Heart left ventricle (tissue), 16 donors: ENCODE measurements around the gene ZNF320. TPM values are rescaled to one million over a fixed set of nuclear protein-coding genes. Genes with fewer than 3 reads are reported as not detected.
"Not testable (repeated sequence)": the region's sequence is repeated elsewhere in the genome, so short reads cannot be mapped to it uniquely, and the experiment has no call there.

Experiments
- ATAC-seq, 4 donors: fragments of 200-7000 bp; cut with Tn5 transposase; one replicate each; pipeline ENCODE4 v1.9.1; 2020 to 2022; ENCODE audit warnings: moderate library complexity in 4 of 4, mild to moderate bottlenecking in 3 of 4, moderate number of reproducible peaks in 1 of 4
- DNase-seq, 5 donors: peaks; one replicate each; pipeline ENCODE4 v3.0.0-alpha.2; 2020
- H3K27ac ChIP-seq, 12 donors: fragments of 200-600 bp; sonication (generic) in 4 of 12; one replicate each; pipeline versions ENCODE4 v1.5.0 to v1.8.0; 2016 to 2022; ENCODE audit warnings: mild to moderate bottlenecking in 2 of 12
- H3K27me3 ChIP-seq, 9 donors: fragments of 200-600 bp; sonication (generic) in 2 of 9; one replicate each; pipeline versions ENCODE4 v1.5.1 to v1.8.0; 2016 to 2022; ENCODE audit warnings: mild to moderate bottlenecking in 3 of 9
- H3K36me3 ChIP-seq, 9 donors: fragments of 200-600 bp; sonication (generic) in 2 of 9; one replicate each; pipeline versions ENCODE4 v1.5.0 to v1.8.0; 2018 to 2022; ENCODE audit warnings: mild to moderate bottlenecking in 2 of 9
- H3K4me1 ChIP-seq, 12 donors: fragments of 200-600 bp; sonication (generic) in 4 of 12; one replicate each; pipeline versions ENCODE4 v1.5.0 to v1.8.0; 2016 to 2022; ENCODE audit warnings: mild to moderate bottlenecking in 3 of 12
- H3K4me3 ChIP-seq, 12 donors: fragments of 200-600 bp; sonication (generic) in 4 of 12; one replicate each; pipeline versions ENCODE4 v1.5.0 to v1.8.0; 2017 to 2022; ENCODE audit warnings: mild to moderate bottlenecking in 9 of 12, moderate library complexity in 4 of 12
- H3K9me3 ChIP-seq, 12 donors: fragments of 200-600 bp; sonication (generic) in 4 of 12; one replicate each; pipeline versions ENCODE4 v1.5.0 to v1.8.0; 2016 to 2022; ENCODE audit warnings: mild to moderate bottlenecking in 1 of 12
- POLR2A ChIP-seq, 2 donors: fragments of 450-650 bp; IDR thresholded peaks; one replicate each; pipeline ENCODE4 v1.6.1; 2017; ENCODE audit warnings: antibody characterized with exemption in 2 of 2, mild to moderate bottlenecking in 2 of 2, moderate library complexity in 2 of 2
- WGBS, 4 donors: extraction: QIAGEN DNeasy Blood & Tissue Kit in 2 of 4; methylation state at CpG; one replicate each; pipeline versions ENCODE4 v1.1.5 to v1.1.7; 2013 to 2018; 5-methylcytosine and 5-hydroxymethylcytosine counted together
- intact Hi-C, 10 donors: fragments of 100-400 bp; cut with DNase I; formaldehyde crosslinking; loops; one replicate each; pipeline versions ENCODE4 v1.11.1 to v1.14.2; 2022
- polyA plus RNA-seq, 2 donors: library from polyadenylated mRNA; stranded (reverse); fragments of 200-250 nt; gene quantifications; one replicate each; pipeline ENCODE4 v1.2.3, GENCODE V29; 2013
- total RNA-seq, 9 donors: library from RNA; depleted of rRNA in 2 of 9; stranded (reverse); fragments of >200 nt in 2 of 9; fragmentation: NEBNext Ultra II Directional in 3 of 9; extraction: Animal tissue kit (Norgen Biotek cat#: 25700) in 3 of 9; gene quantifications; one replicate each; pipeline versions ENCODE4 v1.1.0 to v1.2.4, GENCODE V29; 2016 to 2023
- TF ChIP-seq, protein P1 (sequence below), 12 donors: fragments of 200-600 bp; sonication (generic) in 4 of 12; IDR thresholded peaks; one replicate each; pipeline versions ENCODE4 v1.5.0 to v1.8.0; 2018 to 2022; ENCODE audit warnings: antibody characterized with exemption in 12 of 12, mild to moderate bottlenecking in 5 of 12
- donor health status: ischemic (EF 13 %, LVEDD 7.1; RV severe dilation, severe dysfunction).
- donor health status: healthy with polysubstance abuse.
- donor health status: DM: no; HTN: yes; CAD: no.
- donor health status: DM: no; HTN: no; CAD: no.
- donor health status: ischemic (EF 25% LVEDD 6.9; RV normal size, moderate dysfunction).
- donor health status: ischemic (EF 25% LVEDD 5.7; RV mildly dilated, moderate dysfunction).
- donor health status: healthy.
- donor health status: DM: yes; HTN: yes; CAD: no.
- donor health status: ischemic (EF 35%, LVEDD 5.7; RV mildly dilated, moderate dysfunction).
- donor health status: nonischemic (EF 11% LVEDD 7.7; RV severe dilation, severe dysfunction).
- donor health status: DM: yes; HTN: yes; CAD: no.
- donor health status: PGD.
- donor health status: ischemic (EF 29% LVEDD 5.4; RV normal size, mild dysfunction).
- donor health status: nonischemic (EF 23%, LVEDD 6.1; RV moderate dilation, normal function).

Gene ZNF320
- total and polyA plus RNA-seq, 11 donors, result 7.6 to 13.5 (median 9.6) TPM

DNA sequence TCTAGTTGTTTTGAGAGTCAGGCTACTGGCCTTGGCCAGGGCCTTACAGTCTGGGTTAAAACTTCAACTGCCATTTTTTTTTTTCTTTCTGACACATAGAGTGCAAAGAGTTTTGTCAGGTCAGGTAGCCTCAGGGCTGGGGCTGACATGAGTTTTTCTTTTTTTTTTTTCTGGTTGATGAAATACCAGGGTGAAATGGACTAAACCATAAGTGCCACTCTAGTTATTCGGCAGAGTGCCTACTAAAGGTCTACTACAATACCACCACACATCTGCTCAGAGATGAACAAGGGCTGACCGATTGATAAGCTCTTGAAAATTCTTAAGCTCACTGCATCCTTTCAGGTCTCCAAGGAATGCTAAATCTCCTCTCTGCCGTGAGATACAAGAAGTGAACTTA lies 4.4 kb upstream of the ZNF320 start:
- peaks cover 0 to 10% (median 3%) of the 10 kb centered on the region in 9 donors for H3K36me3 ChIP-seq
- WGBS, 4 donors, result 67 to 85% (median 79%) methylated on average over 3 of the region's 3 CpGs
- intact Hi-C loops, result no loop called here
- H3K27ac ChIP-seq, result no peak overlapping the region
- H3K9me3 ChIP-seq, result peaks cover 0 to 12% (median 0%) of the 10 kb centered on the region in 12 donors
- peaks cover 0 to 9% (median 4%) of the 10 kb centered on the region in 12 donors for H3K4me1 ChIP-seq
- no peak for ATAC-seq
- no peak for DNase-seq
- no peak for TF ChIP-seq POLR2A (IDR thresholded peaks at IDR 0.05)
- TF ChIP-seq, protein P1, sequence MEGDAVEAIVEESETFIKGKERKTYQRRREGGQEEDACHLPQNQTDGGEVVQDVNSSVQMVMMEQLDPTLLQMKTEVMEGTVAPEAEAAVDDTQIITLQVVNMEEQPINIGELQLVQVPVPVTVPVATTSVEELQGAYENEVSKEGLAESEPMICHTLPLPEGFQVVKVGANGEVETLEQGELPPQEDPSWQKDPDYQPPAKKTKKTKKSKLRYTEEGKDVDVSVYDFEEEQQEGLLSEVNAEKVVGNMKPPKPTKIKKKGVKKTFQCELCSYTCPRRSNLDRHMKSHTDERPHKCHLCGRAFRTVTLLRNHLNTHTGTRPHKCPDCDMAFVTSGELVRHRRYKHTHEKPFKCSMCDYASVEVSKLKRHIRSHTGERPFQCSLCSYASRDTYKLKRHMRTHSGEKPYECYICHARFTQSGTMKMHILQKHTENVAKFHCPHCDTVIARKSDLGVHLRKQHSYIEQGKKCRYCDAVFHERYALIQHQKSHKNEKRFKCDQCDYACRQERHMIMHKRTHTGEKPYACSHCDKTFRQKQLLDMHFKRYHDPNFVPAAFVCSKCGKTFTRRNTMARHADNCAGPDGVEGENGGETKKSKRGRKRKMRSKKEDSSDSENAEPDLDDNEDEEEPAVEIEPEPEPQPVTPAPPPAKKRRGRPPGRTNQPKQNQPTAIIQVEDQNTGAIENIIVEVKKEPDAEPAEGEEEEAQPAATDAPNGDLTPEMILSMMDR (IDR thresholded peaks at IDR 0.05), result no peak
- no peak overlapping the region for H3K4me3 ChIP-seq
- no peaks in the 10 kb centered on the region for H3K27me3 ChIP-seq

DNA sequence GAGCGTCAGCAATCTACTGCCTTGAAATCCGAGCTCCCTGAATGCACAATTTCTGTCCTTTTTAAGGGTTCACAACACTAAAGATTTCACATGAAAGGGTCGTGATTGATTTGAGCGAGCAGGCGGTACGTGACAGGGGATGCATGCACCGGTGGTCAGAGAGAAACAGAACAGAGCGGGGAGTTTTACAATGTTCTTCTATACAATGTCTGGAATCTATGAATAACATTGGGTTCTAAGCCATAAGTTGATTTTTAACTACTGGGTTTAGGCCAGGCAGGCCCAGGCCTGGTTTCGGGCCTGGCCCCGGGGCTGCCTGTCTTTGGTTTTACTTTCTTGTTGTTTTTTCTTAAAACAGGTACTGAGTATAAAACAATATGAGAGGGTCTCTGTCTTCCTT lies 1.2 kb upstream of the ZNF320 start:
- not testable (repeated sequence) for H3K9me3 ChIP-seq, H3K27me3 ChIP-seq, H3K4me3 ChIP-seq, DNase-seq, ATAC-seq
- intact Hi-C loops, result loop anchor here in 2 of 10 donors (5.0 kb wide), 1 partner anchor 41 kb away; the partner anchor contains the start of gene ZNF468 (in 2 of the 2)
- peaks cover 0 to 20% (median 11%) of the 10 kb centered on the region in 12 donors for H3K4me1 ChIP-seq
- peak overlapping the region in 1 of 12 donors; percentile 88 for H3K27ac ChIP-seq
- H3K36me3 ChIP-seq, result peaks cover 0 to 15% (median 5%) of the 10 kb centered on the region in 9 donors
- WGBS, 4 donors, result 94 to 97% (median 96%) methylated on average over 10 of the region's 10 CpGs

DNA sequence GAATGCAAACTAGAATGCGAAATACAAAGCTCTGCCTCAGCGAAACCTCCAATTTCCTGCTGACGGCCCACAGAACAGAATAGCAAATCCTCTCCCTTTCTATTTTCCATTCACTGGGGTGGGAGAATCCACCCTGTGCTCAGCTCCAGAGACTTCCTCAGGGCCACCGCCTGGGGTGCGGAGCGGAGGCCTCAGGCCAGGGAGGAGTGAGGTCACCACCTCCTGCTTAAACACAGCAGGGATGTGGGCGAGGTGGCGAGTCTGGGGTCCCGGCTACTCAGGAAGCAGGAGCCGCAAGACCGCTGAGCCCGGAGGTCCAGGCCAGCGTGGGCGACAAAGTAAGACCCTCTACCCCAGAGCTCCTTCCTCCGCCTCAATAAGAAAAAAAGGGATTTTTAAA lies 666 bp upstream of the ZNF320 start:
- 70 to 94% (median 79%) methylated on average over 15 of the region's 15 CpGs for WGBS, 4 donors
- Histone ChIP-seq H3K4me1 (peaks cover 0 to 20% (median 11%) of the 10 kb centered on the region in 12 donors), H3K27ac (peak overlapping the region; percentile 80 to 98 (median 93)), H3K9me3 (no peaks in the 10 kb centered on the region), H3K27me3 (no peaks in the 10 kb centered on the region), H3K36me3 (peaks cover 0 to 20% (median 10%) of the 10 kb centered on the region in 9 donors), H3K4me3 (peak overlapping the region; percentile 66 to 96 (median 86))
- ATAC-seq (peak in 1 of 4 donors; percentile 13), DNase-seq (peak in 4 of 5 donors; percentile 12 to 31 (median 24))
- intact Hi-C loops, result loop anchor here in 2 of 10 donors (5.0 kb wide), 1 partner anchor 41 kb away; the partner anchor contains the start of gene ZNF468 (in 2 of the 2)
- TF ChIP-seq POLR2A (IDR thresholded peaks at IDR 0.05), result no peak
- TF ChIP-seq, protein P1 (IDR thresholded peaks at IDR 0.05), result no peak

DNA sequence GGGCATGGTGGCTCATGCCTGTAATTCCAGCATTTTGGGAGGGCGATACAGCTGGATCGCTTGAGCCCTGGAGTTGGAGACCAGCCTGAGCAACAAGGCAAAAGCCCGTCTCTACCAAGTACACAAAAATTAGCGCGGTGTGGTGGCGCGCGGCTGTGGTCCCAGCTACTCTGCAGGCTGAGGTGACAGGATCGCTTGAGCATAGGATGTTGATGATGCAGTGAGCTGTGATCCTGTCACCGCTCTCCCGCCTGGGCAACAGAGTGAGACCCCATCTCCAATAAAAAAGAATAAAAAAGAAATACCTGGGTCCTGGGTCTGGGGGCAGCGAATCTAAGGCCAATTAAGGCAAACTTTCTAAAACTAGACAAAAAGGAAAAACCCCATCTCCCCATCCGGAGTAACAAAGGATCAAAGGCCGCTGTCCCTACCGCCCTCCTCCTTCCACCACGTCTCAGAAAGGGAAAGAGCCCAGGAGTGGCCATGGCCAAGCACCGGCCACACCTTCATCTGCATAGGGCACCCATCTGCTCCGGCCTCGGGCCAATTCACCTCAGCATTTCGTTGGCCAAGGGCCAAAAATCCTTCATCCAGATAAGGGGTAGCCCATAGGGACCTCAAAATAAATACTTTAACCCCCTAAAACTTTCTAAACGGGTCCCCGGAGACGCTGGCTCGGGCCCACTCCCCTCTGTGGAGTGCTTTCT lies 851 bp downstream of the ZNF320 start:
- Histone ChIP-seq H3K4me3 (peak overlapping the region; percentile 66 to 96 (median 86)), H3K27ac (peak overlapping the region; percentile 80 to 98 (median 93)), H3K27me3 (no peaks in the 10 kb centered on the region), H3K4me1 (peaks cover 0 to 20% (median 11%) of the 10 kb centered on the region in 12 donors), H3K36me3 (peaks cover 0 to 29% (median 12%) of the 10 kb centered on the region in 9 donors), H3K9me3 (no peaks in the 10 kb centered on the region)
- TF ChIP-seq, protein P1 (IDR thresholded peaks at IDR 0.05), result no peak
- no peak for TF ChIP-seq POLR2A (IDR thresholded peaks at IDR 0.05)
- peak in 4 of 5 donors; percentile 9 to 46 (median 35) for DNase-seq
- WGBS, 4 donors, result 39 to 45% (median 42%) methylated on average over 24 of the region's 24 CpGs
- intact Hi-C loops, result loop anchor here in 4 of 10 donors (2.0 to 5.0 kb wide), 3 partner anchors 26 to 66 kb away; partner anchors contain the start of genes ZNF468 (in 2 of the 4), ZNF816 (in 1 of the 4) and ZNF888 (in 1 of the 4)
- ATAC-seq, result peak; percentile 17 to 67 (median 40)
